ENCODE results near the gene DIO3.

DIO3 gene

DNA sequence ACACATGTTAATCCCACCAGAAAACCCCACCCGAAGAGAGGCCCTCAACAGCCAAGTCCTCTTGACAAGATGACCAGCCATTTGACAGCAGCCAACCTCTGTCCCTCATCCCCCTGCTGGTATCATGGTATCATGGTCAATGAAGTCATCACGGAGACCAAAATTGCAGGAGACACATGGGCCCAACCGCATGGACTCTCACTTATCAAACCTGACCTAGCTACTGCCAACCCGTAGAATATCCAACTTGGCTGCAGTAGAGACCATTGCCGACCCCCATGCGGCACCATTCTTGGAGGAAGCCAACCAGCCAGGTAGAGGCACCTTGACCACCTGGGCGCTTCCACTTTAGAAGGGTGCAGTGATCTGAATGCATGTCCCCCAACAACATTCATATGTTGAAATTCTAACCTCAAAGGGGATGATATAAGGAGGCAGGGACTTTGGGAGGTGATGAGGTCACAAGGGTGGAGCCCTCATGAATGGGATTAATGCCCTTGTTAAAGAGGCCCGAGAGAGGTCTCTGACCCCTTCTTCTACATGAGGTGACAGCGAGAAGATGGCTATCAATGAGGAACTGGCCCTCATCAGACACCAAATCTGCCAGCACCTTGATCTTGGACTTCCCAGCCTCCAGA is 33.3 kb downstream of the DIO3 start:
- no peaks in the 10 kb centered on the region for H3K4me1 ChIP-seq (ENCODE audit: insufficient read depth, low read length)
- no peaks in the 10 kb centered on the region for H3K27me3 ChIP-seq (ENCODE audit: insufficient read depth, low read length)
- no peaks in the 10 kb centered on the region for H3K36me3 ChIP-seq (ENCODE audit: insufficient read depth, low read length)
- H3K27ac ChIP-seq (ENCODE audit: low read depth, low read length) = no peak overlapping the region
- no peak overlapping the region for H3K9ac ChIP-seq (ENCODE audit: low read depth, low read length)
- no peak overlapping the region for H3K4me3 ChIP-seq (ENCODE audit: low read length)
- WGBS = 91% methylated on average over 9 of the region's 9 CpGs
- no peaks in the 10 kb centered on the region for H3K9me3 ChIP-seq (ENCODE audit: insufficient read depth, low read depth, low read length)

DNA sequence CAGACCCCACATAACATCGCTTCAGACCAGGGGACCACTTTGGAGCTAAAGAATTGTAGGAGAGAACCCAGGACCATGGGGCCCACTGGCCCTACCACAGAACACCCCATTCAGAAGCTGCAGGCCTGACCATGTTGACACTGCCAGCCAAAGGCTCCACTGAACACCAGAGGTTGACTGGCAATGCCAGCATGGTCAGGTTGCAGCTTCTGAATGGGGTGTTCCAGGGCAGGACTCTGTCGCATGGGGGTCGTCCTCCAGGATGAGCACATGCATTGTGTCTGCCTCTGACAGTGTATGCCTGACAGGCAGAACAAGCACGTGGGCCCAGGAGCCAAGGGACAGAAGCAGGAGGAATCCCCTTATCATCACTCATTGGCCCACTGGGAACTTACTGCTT is 34.1 kb downstream of the DIO3 start:
- 93% methylated on average over 4 of the region's 4 CpGs for WGBS
- H3K27ac ChIP-seq (ENCODE audit: low read depth, low read length) = no peak overlapping the region
- no peak overlapping the region for H3K9ac ChIP-seq (ENCODE audit: low read depth, low read length)
- H3K4me3 ChIP-seq (ENCODE audit: low read length) = no peak overlapping the region
- no peaks in the 10 kb centered on the region for H3K36me3 ChIP-seq (ENCODE audit: insufficient read depth, low read length)
- H3K9me3 ChIP-seq (ENCODE audit: insufficient read depth, low read depth, low read length) = no peaks in the 10 kb centered on the region
- H3K27me3 ChIP-seq (ENCODE audit: insufficient read depth, low read length) = no peaks in the 10 kb centered on the region
- no peaks in the 10 kb centered on the region for H3K4me1 ChIP-seq (ENCODE audit: insufficient read depth, low read length)

DNA sequence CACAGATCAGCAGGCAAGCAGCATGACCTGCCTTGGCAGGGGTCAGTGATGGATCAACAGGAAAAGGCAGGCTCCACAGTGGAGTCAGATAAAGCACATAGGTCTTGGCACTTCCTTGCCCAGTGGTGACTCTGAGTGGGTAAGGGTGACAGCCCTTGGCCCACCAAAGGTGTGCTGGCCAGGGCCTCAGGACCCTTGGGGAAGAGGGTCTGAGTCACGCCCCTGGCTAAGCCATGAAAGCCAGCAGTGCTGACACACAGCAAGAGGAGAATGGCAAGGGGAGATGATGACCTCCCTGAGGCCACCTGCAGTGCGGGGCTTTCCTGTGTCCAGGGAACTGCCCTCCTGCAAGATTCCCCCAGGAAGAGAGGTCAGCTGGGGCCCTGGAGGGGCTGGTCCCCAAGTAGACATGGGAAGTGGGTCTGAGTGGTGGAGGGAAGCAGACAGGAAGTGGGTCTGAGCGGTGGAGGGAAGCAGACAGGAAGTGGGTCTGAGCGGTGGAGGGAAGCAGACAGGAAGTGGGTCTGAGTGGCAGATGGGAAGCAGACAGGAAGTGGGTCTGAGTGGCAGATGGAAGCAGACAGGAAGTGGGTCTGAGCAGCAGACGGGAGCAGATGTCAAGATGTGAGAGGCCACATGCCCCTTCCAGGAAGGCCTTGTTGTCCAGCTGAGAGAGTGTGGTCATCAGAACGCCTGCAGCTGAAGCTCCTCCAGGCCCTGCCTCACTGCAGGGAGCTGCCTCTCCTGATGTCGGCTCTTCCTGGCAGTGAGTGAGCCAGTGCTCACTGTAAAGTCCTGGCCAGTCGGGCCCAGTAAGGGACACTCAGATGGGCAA is 34.8 kb downstream of the DIO3 start:
- WGBS = 92% methylated on average over 8 of the region's 8 CpGs
- Histone ChIP-seq H3K36me3 (ENCODE audit: insufficient read depth, low read length) (no peaks in the 10 kb centered on the region), H3K4me1 (ENCODE audit: insufficient read depth, low read length) (no peaks in the 10 kb centered on the region), H3K27me3 (ENCODE audit: insufficient read depth, low read length) (no peaks in the 10 kb centered on the region), H3K27ac (ENCODE audit: low read depth, low read length) (no peak overlapping the region), H3K4me3 (ENCODE audit: low read length) (no peak overlapping the region), H3K9ac (ENCODE audit: low read depth, low read length) (no peak overlapping the region), H3K9me3 (ENCODE audit: insufficient read depth, low read depth, low read length) (no peaks in the 10 kb centered on the region)

DNA sequence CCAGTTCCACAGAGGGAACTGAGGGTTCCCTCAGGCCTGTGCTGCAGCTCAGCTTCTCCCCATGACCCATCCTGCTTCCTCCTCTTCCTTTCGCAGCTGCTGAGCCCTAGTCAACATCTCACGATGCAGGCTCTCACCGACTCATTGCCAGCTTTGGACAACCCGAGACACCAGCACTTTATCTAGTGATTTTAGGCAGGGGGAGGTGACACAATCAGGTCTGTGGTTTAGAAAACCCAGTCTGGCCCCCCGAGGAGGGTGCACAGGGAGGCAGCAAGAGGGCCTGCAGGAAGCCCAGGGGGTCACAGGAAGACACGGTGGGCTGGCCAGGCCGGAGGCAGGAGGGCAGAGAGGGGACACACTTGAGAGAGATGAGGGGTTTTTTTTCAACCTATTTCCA is 35.4 kb downstream of the DIO3 start:
- H3K9ac ChIP-seq (ENCODE audit: low read depth, low read length) = no peak overlapping the region
- no peaks in the 10 kb centered on the region for H3K4me1 ChIP-seq (ENCODE audit: insufficient read depth, low read length)
- H3K36me3 ChIP-seq (ENCODE audit: insufficient read depth, low read length) = no peaks in the 10 kb centered on the region
- H3K9me3 ChIP-seq (ENCODE audit: insufficient read depth, low read depth, low read length) = no peaks in the 10 kb centered on the region
- H3K4me3 ChIP-seq (ENCODE audit: low read length) = no peak overlapping the region
- H3K27ac ChIP-seq (ENCODE audit: low read depth, low read length) = no peak overlapping the region
- 94% methylated on average over 7 of the region's 7 CpGs for WGBS
- H3K27me3 ChIP-seq (ENCODE audit: insufficient read depth, low read length) = no peaks in the 10 kb centered on the region

DNA sequence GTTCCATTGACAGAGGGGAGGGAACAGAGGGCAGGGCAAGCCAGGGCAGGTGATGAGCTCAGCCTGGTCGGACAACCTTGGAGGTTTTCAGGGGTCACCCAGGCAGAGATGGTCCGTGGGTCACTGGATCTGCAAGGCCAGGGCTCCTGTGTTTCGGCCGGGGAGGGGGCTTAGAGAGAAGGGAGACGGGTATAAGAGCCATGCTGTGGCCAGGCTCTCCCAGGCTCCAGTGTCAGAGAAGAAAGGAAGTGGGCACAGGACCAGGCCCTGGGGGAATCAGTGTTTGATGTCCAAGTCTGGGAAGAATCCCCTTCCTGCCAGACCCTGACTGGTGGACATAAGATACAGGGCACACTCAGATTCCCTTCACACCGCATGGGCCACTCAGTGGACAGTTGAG is 36.9 kb downstream of the DIO3 start:
- H3K27me3 ChIP-seq (ENCODE audit: insufficient read depth, low read length) = no peaks in the 10 kb centered on the region
- no peak overlapping the region for H3K9ac ChIP-seq (ENCODE audit: low read depth, low read length)
- H3K27ac ChIP-seq (ENCODE audit: low read depth, low read length) = no peak overlapping the region
- H3K4me3 ChIP-seq (ENCODE audit: low read length) = no peak overlapping the region
- no peaks in the 10 kb centered on the region for H3K36me3 ChIP-seq (ENCODE audit: insufficient read depth, low read length)
- H3K9me3 ChIP-seq (ENCODE audit: insufficient read depth, low read depth, low read length) = no peaks in the 10 kb centered on the region
- no peaks in the 10 kb centered on the region for H3K4me1 ChIP-seq (ENCODE audit: insufficient read depth, low read length)
- WGBS = 92% methylated on average over 6 of the region's 6 CpGs

DNA sequence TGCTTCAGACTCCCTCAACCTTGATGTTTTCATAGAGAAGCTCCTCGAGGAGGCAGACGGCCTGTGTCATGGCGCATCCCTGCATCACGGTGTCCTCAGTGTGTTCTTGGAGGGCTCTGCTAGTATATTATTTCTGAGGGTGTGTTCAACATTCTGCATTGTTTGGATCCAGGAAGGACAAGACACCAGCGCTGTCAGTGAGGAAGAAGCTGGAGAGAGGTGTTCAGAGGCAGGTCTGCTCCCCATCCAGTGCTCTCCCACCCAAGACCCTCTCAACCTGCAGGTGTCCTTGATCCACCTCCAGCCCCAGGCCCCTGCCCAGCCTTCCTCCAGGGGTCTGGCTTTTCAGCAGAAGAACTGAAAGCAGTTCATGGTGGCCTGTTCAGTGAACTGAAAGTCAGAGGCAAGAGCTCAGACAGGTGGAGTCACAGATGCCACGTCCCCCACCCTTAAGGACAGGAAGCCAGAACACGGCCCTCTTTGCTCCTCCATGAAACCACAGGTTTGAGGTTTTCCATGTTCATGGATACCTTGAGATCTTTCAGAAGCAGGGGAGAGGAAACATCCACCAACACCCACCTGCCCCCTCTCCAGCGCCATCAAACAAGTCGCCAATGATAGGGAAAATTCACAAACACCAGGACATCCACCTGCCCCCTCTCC is 37.4 kb downstream of the DIO3 start:
- no peaks in the 10 kb centered on the region for H3K27me3 ChIP-seq (ENCODE audit: insufficient read depth, low read length)
- no peaks in the 10 kb centered on the region for H3K36me3 ChIP-seq (ENCODE audit: insufficient read depth, low read length)
- no peak overlapping the region for H3K9ac ChIP-seq (ENCODE audit: low read depth, low read length)
- no peak overlapping the region for H3K27ac ChIP-seq (ENCODE audit: low read depth, low read length)
- no peaks in the 10 kb centered on the region for H3K4me1 ChIP-seq (ENCODE audit: insufficient read depth, low read length)
- 92% methylated on average over 9 of the region's 9 CpGs for WGBS
- no peak overlapping the region for H3K4me3 ChIP-seq (ENCODE audit: low read length)
- H3K9me3 ChIP-seq (ENCODE audit: insufficient read depth, low read depth, low read length) = no peaks in the 10 kb centered on the region

DNA sequence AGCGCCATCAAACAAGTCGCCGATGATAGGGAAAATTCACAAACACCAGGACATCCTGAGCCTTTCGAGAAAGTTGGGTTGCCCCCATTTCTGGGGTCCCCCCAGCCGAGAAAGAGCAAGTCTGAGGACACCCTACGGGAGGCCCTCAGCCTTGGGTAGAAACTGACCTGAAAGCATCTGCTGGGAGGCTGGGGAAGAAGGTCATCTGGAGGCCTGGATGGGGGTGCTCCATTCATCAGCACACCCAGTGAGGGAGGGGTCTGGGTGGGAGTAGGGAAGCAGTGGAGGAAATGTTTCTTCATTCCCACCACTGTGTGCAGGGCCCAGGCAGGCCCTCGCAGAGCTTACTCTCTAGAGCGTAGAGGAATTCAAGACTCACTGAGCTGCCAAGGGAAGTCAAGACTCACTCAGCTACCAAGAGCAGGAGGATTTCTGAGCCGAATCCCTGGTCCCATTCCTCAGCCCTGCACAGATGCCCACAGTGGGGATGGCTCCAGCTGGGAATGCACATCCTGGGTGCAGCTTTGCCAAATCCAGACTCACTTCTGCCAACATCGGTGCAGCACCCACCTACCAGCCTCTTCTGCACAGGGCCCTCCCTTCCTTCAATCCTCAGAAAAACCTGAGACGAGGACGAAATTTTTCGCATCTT is 38.1 kb downstream of the DIO3 start:
- H3K27ac ChIP-seq (ENCODE audit: low read depth, low read length) = no peak overlapping the region
- no peak overlapping the region for H3K4me3 ChIP-seq (ENCODE audit: low read length)
- H3K9ac ChIP-seq (ENCODE audit: low read depth, low read length) = no peak overlapping the region
- no peaks in the 10 kb centered on the region for H3K9me3 ChIP-seq (ENCODE audit: insufficient read depth, low read depth, low read length)
- H3K36me3 ChIP-seq (ENCODE audit: insufficient read depth, low read length) = no peaks in the 10 kb centered on the region
- WGBS = 92% methylated on average over 13 of the region's 13 CpGs
- H3K27me3 ChIP-seq (ENCODE audit: insufficient read depth, low read length) = no peaks in the 10 kb centered on the region
- no peaks in the 10 kb centered on the region for H3K4me1 ChIP-seq (ENCODE audit: insufficient read depth, low read length)

DNA sequence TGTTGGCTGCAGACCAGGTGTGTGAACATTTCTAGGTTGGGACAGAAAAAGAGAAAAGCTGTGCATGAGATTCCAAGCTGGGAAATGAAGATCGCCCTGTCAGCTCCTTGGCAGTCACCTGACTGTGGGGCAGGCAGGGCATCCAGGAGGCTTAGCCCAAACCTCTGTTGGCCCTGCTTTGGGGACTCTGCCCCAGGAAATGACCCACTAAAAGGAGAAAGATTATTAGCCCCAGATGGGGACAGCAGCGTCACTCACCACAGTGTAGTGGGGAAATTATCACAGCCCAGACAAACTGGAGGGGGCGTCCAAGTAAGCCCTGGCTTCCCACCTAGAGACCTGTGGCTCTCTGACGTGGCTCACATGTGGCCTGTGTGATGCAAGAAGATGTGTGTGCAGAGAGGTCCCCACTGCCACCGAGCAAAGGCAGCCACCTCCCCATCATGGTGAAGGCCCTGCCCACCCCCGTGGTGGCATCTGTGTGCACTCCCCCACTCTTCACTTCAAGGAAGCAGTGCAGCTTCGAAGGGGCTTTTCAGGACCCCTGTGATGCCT is 39.1 kb downstream of the DIO3 start:
- no peak overlapping the region for H3K4me3 ChIP-seq (ENCODE audit: low read length)
- no peak overlapping the region for H3K9ac ChIP-seq (ENCODE audit: low read depth, low read length)
- no peaks in the 10 kb centered on the region for H3K4me1 ChIP-seq (ENCODE audit: insufficient read depth, low read length)
- no peaks in the 10 kb centered on the region for H3K9me3 ChIP-seq (ENCODE audit: insufficient read depth, low read depth, low read length)
- H3K27ac ChIP-seq (ENCODE audit: low read depth, low read length) = no peak overlapping the region
- 87% methylated on average over 7 of the region's 7 CpGs for WGBS
- no peaks in the 10 kb centered on the region for H3K27me3 ChIP-seq (ENCODE audit: insufficient read depth, low read length)
- H3K36me3 ChIP-seq (ENCODE audit: insufficient read depth, low read length) = no peaks in the 10 kb centered on the region

DNA sequence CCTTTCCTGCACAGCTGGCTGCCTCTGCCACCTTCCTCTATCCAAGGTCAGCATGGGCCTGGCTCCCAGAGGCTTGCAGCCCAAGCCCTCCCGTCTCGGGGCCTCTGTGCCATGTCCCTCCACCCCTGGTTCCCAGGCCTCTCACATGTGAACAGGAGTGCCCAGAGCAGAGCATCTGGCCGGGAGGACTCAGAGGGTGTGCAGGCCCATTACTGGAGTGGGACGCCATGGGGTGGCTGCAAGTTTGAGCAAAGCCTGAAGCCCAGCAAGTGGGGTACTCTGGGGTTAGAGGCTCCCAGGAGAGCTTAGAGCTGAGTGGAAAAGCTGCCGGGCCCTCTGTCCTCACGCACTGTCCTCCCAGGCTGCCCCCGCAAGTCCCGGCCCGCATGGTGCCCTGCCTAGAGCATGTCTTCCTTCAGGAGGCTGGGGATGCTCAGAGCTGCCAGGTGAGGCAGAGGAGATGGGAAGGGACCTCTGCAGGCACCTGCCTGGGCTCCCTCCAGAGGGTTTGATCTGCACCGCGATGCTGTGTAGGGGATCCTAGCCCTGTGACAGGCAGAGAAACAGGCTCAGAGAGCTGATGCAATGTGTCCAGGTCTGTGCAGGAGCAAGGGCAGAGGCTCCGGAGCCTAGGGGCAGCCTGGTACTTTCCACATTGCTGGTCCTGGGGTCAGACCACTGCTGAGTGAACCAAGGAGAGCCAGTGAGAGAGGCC is 39.8 kb downstream of the DIO3 start:
- 93% methylated on average over 12 of the region's 12 CpGs for WGBS
- Histone ChIP-seq H3K27ac (ENCODE audit: low read depth, low read length) (no peak overlapping the region), H3K36me3 (ENCODE audit: insufficient read depth, low read length) (no peaks in the 10 kb centered on the region), H3K4me3 (ENCODE audit: low read length) (no peak overlapping the region), H3K9me3 (ENCODE audit: insufficient read depth, low read depth, low read length) (no peaks in the 10 kb centered on the region), H3K4me1 (ENCODE audit: insufficient read depth, low read length) (no peaks in the 10 kb centered on the region), H3K9ac (ENCODE audit: low read depth, low read length) (no peak overlapping the region), H3K27me3 (ENCODE audit: insufficient read depth, low read length) (no peaks in the 10 kb centered on the region)

DNA sequence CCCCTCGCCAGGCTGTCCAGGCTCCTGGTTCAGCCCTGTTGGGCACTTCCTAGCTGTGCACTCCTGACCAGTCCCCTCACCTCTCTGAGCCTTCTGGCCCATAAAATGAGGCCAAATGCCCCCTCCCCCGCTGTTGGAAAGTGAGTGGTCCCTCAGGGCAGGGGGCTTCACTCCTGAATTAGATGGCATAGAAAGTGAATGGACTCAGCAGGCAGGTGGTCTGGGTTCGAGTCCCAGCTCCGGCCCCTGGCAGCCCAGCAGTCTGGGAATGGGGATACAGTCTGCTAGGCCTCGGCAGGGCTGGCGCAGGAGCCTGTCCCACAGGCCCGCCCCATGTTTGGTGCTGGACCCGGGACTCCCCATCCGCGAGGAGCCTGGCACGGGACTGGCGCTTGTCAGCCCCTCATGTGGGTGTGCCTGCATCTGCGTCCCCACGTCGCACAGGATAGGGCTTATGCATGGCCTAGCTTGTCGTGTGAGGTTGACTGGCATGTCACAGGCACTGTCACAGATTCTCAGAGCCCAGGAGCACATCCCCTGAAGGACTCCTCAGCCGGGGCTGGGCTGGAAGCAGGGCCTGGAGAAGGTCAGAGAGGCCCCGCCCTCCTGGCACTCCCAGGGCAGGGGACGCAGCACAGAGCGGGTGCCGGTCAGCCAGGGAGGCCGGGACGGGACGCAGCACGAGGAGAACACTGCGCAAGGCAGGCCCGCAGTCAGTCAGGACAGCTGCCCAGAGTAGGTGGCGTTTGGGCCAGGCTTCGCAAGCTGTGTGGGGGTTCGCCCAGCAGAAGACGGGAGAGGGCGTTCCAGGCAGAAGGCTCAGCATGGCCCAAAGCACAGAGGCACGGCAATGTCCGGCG is 40.5 kb downstream of the DIO3 start:
- H3K9ac ChIP-seq (ENCODE audit: low read depth, low read length) = no peak overlapping the region
- H3K27me3 ChIP-seq (ENCODE audit: insufficient read depth, low read length) = no peaks in the 10 kb centered on the region
- no peak overlapping the region for H3K27ac ChIP-seq (ENCODE audit: low read depth, low read length)
- H3K4me1 ChIP-seq (ENCODE audit: insufficient read depth, low read length) = no peaks in the 10 kb centered on the region
- no peaks in the 10 kb centered on the region for H3K36me3 ChIP-seq (ENCODE audit: insufficient read depth, low read length)
- H3K4me3 ChIP-seq (ENCODE audit: low read length) = no peak overlapping the region
- WGBS = 92% methylated on average over 35 of the region's 35 CpGs
- no peaks in the 10 kb centered on the region for H3K9me3 ChIP-seq (ENCODE audit: insufficient read depth, low read depth, low read length)

All from HUES64 (cell line).